ENCODE results near the gene CTSF. TPM values are rescaled to one million over a fixed set of nuclear protein-coding genes. Genes with fewer than 3 reads are reported as not detected.

The CTSF gene
- total and polyA plus RNA-seq, 12 donors: 17.1 to 75.5 (median 48.5) TPM

DNA sequence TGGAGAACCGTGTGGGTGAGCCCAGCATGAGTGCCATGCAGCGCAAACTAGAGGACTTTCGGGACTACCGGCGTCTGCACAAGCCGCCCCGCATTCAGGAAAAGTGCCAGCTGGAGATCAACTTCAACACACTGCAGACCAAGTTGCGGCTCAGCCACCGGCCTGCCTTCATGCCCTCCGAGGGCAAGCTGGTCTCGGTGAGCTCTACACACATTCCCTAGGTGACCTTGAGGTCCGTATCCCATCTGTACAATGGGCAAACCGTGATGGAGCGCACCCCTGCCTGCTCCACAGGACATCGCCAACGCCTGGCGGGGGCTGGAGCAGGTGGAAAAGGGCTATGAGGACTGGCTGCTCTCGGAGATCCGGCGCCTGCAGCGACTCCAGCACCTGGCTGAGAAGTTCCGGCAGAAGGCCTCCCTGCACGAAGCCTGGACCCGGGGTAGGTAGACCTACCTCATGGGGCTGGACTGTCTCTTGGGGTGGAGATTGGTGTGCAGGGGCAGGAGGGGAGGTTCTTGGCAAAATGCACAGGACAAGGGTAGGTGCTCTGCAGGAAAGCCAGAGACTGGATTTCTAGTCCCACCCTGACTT, 10.6 kb downstream of the CTSF start:
- intact Hi-C loops (cut with DNase I): no loop called here
- Histone ChIP-seq H3K36me3 (peaks cover 0 to 6% (median 0%) of the 10 kb centered on the region in 9 donors), H3K4me3 (no peak overlapping the region), H3K27ac (no peak overlapping the region), H3K9me3 (no peaks in the 10 kb centered on the region), H3K27me3 (peaks cover 0 to 30% (median 16%) of the 10 kb centered on the region in 7 donors), H3K4me1 (peaks cover 4 to 9% (median 7%) of the 10 kb centered on the region in 9 donors)
- TF ChIP-seq, protein P1, sequence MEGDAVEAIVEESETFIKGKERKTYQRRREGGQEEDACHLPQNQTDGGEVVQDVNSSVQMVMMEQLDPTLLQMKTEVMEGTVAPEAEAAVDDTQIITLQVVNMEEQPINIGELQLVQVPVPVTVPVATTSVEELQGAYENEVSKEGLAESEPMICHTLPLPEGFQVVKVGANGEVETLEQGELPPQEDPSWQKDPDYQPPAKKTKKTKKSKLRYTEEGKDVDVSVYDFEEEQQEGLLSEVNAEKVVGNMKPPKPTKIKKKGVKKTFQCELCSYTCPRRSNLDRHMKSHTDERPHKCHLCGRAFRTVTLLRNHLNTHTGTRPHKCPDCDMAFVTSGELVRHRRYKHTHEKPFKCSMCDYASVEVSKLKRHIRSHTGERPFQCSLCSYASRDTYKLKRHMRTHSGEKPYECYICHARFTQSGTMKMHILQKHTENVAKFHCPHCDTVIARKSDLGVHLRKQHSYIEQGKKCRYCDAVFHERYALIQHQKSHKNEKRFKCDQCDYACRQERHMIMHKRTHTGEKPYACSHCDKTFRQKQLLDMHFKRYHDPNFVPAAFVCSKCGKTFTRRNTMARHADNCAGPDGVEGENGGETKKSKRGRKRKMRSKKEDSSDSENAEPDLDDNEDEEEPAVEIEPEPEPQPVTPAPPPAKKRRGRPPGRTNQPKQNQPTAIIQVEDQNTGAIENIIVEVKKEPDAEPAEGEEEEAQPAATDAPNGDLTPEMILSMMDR (IDR thresholded peaks at IDR 0.05): no peak
- 91 to 92% methylated on average over 24 of the region's 24 CpGs for WGBS, 2 donors
- ATAC-seq: no peak
- no peak for DNase-seq

DNA sequence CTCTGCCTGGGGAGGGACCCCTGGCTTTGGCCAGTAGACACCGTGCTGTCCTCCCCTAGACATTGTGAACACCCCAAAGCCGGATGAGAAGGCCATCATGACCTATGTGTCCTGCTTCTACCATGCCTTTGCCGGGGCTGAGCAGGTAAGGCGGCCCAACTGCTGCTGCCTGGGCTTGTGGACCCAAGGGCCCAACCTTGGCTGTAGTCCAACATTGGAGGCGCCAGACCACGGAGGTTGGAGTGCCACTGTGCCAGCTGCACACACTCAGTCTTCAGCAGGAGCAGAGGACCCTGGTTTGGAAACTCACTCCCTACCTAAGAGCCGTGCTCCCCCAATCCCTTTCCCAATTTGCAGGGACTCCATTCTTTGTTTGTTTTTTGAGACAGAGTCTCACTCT, 12.3 kb downstream of the CTSF start:
- intact Hi-C loops (cut with DNase I): no loop called here
- peak in 1 of 8 donors; percentile 6 for ATAC-seq
- H3K27me3 ChIP-seq: peaks cover 0 to 30% (median 16%) of the 10 kb centered on the region in 7 donors
- H3K9me3 ChIP-seq: no peaks in the 10 kb centered on the region
- WGBS, 2 donors: 77 to 81% methylated on average over 7 of the region's 7 CpGs
- peaks cover 4 to 9% (median 7%) of the 10 kb centered on the region in 9 donors for H3K4me1 ChIP-seq
- TF ChIP-seq, protein P1 (IDR thresholded peaks at IDR 0.05): no peak
- no peaks in the 10 kb centered on the region for H3K36me3 ChIP-seq
- no peak overlapping the region for H3K4me3 ChIP-seq
- no peak overlapping the region for H3K27ac ChIP-seq
- DNase-seq: no peak

DNA sequence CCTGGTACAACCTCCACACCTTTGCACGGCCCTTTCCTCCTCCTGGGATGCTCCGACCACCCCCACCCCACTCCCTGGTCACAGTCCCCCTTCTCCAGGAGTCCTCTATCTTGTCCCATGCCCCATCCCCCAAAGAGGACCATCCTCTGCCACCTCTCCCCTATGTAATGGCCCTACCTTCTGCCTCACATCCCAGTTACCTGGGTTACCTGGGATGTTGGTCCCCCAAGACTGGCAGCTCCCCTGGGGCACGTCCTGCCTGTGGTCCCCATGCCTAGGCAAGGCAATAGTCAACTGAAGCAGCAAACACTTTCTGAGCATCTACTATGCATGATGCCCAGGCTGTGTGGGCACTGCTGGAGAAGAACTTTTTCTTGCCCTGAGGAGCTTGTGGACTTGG, 13.0 kb downstream of the CTSF start:
- Histone ChIP-seq H3K27ac (no peak overlapping the region), H3K4me1 (peaks cover 4 to 9% (median 7%) of the 10 kb centered on the region in 9 donors), H3K4me3 (no peak overlapping the region), H3K36me3 (no peaks in the 10 kb centered on the region), H3K9me3 (no peaks in the 10 kb centered on the region), H3K27me3 (peaks cover 0 to 30% (median 16%) of the 10 kb centered on the region in 7 donors)
- intact Hi-C loops (cut with DNase I): no loop called here
- DNase-seq (no peak), ATAC-seq (no peak)
- TF ChIP-seq, protein P1 (IDR thresholded peaks at IDR 0.05): no peak
- WGBS, 2 donors: 52 to 67% methylated on average over 3 of the region's 3 CpGs

DNA sequence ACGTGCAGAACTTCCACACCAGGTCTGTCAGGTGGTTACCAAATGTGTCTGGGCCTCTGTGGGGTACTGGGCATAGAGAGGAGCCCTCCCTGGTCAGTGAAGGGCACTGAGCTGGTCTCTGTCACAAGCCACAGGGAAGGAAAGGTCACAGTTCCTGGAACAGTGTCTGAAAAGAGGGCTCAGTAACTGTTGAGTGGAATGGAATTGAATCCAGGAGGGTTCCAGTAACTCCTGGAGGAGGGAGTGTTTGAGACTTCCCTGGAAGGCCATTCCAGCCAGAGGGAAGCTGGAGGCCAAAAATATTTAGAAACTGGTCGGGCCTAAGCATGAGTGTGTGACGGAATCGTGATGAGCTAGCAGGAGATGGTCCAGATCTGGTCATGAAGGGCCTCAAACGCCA, 13.8 kb downstream of the CTSF start:
- H3K27ac ChIP-seq: no peak overlapping the region
- TF ChIP-seq, protein P1 (IDR thresholded peaks at IDR 0.05): no peak
- no peak overlapping the region for H3K4me3 ChIP-seq
- WGBS, 2 donors: 79 to 80% methylated on average over 5 of the region's 5 CpGs
- H3K4me1 ChIP-seq: peaks cover 4 to 9% (median 7%) of the 10 kb centered on the region in 9 donors
- ATAC-seq (no peak), DNase-seq (no peak)
- no peaks in the 10 kb centered on the region for H3K9me3 ChIP-seq
- peaks cover 0 to 30% (median 16%) of the 10 kb centered on the region in 7 donors for H3K27me3 ChIP-seq
- no peaks in the 10 kb centered on the region for H3K36me3 ChIP-seq
- intact Hi-C loops (cut with DNase I): no loop called here

Data from heart right ventricle (tissue), 16 donors.